GM18868 (cell line): ENCODE measurements around the gene PPP6R2.
"Not testable (repeated sequence)": the region's sequence is repeated elsewhere in the genome, so short reads cannot be mapped to it uniquely, and the experiment has no call there.

ENCODE experiments used
- ATAC-seq: cut with Tn5 transposase; IDR thresholded peaks from one replicate; pipeline ENCODE4 v1.9.1; 2021; ENCODE audit warnings: mild to moderate bottlenecking, moderate library complexity; ENCODE audit not compliant: unreplicated experiment

PPP6R2 gene

GRCh38 chr22:50339945-50340879 lies 2.9 kb upstream of the PPP6R2 start:
- no peak for ATAC-seq

DNA sequence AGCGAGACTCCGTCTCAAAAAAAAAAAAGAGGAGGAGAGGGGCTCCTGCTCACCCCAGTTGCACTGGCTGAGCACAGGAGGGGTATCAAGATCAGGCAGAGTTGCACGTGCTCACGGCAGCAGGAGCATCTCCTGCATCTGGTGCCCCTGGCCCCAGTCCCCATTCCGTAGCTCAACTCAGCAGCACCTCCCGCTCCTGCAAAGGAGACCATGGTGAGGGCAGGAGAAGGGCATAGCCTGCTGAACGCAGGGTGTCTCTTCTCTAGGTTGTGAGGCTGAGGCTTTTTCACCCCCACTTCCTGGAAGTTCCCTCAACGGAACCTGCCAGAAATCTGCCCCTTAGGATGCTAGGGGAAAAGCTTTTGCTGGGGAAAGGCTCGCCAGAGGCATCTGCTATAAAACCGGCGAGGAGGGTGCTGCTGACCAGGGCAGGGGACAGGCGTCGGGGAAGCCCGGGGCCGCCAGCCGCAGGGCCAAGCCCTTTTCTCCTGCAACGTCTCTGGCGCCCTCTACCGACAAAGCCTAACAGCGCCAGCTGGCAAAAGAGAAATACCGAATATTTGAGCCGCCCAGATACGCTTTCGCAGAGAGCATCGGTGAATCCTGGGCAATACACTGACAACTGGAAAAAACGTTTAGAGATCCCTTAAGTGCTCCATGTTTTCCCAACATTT lies 1.0 kb upstream of the PPP6R2 start:
- ATAC-seq: no peak

DNA sequence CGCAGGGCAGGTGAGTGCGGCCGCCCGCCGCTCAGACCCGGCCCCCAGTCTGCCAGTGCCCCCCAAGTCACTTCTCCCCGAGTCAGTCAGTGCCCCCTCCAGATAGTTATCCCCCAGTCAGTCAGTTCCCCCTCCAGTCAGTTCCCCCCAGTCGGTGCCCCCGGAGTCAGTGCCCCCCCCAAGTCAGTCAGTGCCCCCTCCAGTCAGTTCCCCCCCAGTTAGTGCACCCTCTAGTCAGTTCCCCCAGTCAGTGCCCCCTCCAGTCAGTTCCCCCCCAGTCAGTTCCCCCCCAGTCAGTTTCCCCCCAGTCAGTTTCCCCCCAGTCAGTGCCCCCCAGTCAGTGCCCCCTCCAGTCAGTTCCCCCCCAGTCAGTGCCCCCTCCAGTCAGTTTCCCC lies 411 bp downstream of the PPP6R2 start:
- ATAC-seq: no peak

- ATAC-seq: no peak
Observed at GRCh38 chr22:50346470-50346869, 3.3 kb downstream of the PPP6R2 start.

- no peak for ATAC-seq
Observed at GRCh38 chr22:50347157-50347556, 4.0 kb downstream of the PPP6R2 start.

DNA sequence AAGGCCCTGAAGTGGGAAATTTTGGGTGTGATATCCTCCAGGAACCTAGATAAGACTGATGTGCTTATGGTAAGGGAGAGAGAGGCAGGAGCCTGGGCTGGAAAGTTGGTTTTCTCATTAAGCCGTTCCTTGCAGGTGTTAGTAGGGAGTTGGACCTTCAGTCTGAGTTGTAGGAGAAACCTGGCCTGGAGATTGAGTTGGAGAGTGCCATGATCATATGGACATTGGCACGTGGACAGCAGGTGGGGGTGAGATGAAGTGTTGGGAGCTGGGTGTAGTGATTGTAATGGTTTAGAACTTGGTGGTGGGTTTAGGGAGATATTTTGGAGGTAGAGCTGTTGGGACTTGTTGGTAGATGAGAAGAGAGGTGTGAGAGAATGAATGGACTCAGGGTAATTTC lies 4.9 kb downstream of the PPP6R2 start:
- ATAC-seq: no peak

- ATAC-seq: no peak
Observed at GRCh38 chr22:50356186-50356585, 13.1 kb downstream of the PPP6R2 start.

DNA sequence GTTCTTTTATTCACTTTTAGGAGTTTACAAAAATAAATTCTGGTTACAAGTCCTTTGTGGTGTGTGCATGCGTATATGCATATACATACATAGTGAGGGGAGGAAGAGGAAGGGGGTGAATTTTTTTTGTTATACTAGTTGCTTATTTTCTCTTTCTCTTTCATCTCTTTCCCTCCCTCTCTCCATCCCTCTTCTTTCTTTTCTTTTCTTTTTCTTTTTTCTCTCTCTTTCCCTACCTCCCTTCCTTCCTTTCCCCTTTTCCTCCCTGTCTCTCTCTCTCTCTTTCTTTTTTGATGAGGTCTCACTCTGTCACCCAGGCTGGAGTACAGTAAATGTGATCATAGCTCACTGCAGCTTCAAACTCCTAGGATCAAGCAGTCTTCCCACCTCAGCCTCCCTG lies 14.1 kb downstream of the PPP6R2 start:
- no peak for ATAC-seq

DNA sequence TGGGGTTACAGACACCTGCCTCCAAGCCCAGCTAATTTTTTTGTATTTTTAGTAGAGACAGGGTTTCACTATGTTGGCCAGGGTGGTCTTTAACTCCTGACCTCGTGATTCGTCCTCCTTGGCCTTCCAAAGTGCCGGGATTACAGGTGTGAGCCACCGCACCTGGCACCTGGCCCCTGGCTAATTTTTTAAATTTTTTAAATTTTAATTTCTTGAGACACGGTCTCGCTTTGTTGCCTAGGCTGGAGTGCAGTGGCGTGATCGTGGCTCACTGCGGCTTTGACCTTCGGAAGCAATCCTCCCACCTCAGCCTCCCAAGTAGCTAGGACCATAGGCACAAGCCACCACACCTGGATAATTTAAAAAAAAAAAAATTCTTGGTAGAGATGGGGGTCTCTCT lies 14.6 kb downstream of the PPP6R2 start:
- ATAC-seq: no peak

- ATAC-seq: no peak
Observed at GRCh38 chr22:50360578-50360977, 17.5 kb downstream of the PPP6R2 start.

- no peak for ATAC-seq
Observed at GRCh38 chr22:50361222-50361621, 18.1 kb downstream of the PPP6R2 start.

DNA sequence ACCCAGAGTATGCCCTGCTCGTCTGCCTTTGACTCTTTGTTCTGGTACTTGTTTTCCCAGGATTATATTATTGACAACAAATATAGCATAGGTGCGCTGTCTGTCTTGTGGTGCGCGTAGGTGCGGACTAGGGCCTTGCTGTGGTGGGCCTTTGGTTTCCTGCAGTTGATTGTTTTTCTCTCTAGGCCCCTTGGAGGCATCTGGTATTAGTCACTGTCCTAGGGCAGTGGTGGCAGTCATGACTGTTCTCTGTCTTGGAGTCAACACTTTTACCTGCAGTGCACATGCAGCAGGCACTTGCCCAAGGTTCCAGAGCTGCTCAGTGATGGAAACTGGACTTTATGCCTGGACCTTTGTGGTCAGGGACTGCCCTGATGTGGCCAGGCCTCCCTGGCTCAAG lies 18.6 kb downstream of the PPP6R2 start:
- ATAC-seq: no peak

DNA sequence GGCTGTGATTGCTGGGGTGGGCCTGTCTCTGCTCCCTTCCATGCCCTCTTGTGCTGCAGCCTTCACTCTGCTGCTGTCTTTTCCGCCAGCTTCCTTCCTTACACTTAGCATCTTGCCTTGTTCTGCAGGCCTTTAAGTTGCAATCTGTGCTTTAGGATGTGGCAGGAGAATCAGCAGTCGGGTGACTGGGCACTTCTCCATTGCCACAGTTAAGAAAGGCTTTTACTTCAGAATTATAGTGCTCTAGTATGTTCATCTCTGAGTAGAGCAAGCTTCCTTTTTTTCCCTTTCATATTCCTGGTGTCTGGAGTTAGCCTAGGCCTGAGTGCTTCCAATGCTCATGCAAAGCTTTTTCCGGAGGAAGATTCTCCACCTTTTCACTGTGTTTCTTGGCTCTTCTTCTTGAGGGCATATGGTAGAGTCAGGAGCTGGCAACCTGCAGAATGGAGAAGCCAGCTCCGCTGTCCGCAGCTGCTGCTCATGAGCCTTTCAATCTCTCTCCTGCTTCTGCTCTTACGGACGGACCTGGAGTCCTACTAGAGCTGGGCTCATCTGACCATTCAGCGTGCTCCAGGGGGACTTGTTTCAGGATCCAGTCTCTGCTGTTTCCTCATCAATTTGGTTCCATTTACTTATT lies 20.2 kb downstream of the PPP6R2 start:
- ATAC-seq: no peak

DNA sequence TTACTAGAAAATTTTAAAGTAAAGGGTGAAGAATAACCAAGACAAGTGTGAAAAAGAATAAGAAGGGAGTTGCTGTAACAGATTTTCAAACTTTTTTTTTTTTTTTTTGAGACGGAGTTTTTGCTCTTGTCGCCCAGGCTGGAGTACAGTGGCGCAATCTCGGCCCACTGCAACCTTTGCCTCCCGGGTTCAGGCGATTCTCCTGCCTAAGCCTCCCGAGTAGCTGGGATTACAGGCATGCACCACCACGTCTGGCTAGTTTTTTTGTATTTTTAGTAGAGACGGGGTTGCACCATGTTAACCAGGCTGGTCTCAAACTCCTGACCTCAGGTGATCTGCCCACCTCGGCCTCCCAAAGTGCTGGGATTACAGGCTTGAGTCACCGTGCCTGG lies 20.7 kb downstream of the PPP6R2 start:
- not testable (repeated sequence) for ATAC-seq

GRCh38 chr22:50367778-50368500 lies 24.8 kb downstream of the PPP6R2 start:
- ATAC-seq: no peak

DNA sequence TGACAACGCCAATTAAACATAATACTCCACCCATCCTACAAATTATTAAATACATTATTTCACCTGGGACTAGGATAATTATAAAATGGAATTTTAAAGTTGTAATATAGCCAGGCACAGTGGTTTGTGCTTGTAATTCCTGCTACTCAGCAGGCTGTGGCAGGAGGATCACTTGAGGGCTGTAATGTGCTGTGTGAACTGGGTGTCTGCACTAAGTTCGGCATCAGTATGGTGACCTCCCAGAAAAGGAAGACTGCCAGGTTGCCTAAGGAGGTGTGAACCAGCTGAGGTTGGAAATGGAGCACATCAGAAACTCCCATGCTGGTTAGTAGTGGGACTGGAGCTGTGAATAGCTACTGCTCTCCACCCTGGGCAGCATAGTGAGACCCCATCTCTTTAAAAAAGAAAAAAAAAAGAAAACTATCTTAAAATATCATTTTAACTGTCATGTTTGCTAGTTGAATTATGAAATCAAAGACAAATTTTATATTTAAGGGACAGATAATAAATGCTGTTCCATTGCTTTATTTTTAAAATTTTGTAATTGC lies 28.0 kb downstream of the PPP6R2 start:
- no peak for ATAC-seq

GRCh38 chr22:50376085-50376651 lies 33.0 kb downstream of the PPP6R2 start:
- no peak for ATAC-seq

- ATAC-seq: not testable (repeated sequence)
Observed at GRCh38 chr22:50381021-50381555, 38.0 kb downstream of the PPP6R2 start.

DNA sequence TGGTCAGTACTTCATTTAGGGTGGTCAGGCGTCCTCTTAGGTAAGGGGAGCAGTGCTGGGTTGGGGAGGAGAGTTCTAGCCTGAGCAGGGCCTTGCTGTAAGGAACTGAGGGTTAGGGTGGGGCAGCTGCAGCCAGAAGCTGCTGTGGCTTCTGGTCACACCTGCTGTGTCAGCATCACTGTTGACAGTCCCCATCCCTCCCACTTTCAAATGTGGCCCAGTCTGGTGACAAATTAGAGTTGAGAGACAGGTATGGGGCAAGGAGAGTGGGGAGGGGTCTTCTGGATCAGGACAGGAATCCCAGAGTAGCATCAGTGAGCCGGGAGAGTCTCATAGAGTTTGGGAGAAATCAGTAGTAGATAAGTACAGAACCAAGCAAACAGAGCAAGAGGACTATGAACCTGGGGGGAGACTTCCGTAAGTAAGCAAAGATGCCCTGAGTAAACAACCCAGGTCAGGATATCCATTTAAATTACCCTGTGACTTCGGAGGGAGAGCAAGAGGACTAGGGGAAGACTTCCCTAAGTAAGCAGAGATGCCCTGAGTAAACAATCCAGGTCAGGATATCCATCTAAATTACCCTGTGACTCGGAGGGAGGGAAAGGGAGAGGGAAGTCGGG lies 53.7 kb downstream of the PPP6R2 start:
- ATAC-seq: no peak
